ENCODE results near the gene STX4.

The STX4 gene

DNA sequence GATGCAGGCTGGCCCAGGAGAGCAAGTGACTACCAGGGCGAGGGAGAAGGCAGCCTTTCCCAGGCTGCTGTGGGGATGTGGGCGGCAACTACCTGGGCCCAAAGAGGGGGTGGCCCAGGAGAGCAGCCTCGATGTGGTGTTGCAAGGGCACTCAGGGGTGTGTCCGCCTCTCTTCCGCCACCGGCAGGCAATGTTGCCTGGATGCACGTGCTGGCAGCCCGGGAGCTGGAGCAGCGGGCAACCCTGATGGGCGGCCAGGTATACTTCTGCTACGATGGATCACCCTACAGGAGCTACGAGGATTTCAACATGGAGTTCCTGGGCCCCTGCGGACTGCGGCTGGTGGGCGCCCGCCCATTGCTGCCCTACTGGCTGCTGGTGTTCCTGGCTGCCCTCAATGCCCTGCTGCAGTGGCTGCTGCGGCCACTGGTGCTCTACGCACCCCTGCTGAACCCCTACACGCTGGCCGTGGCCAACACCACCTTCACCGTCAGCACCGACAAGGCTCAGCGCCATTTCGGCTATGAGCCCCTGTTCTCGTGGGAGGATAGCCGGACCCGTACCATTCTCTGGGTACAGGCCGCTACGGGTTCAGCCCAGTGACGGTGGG is 45.7 kb upstream of the STX4 start:
- TF ChIP-seq, protein P1, sequence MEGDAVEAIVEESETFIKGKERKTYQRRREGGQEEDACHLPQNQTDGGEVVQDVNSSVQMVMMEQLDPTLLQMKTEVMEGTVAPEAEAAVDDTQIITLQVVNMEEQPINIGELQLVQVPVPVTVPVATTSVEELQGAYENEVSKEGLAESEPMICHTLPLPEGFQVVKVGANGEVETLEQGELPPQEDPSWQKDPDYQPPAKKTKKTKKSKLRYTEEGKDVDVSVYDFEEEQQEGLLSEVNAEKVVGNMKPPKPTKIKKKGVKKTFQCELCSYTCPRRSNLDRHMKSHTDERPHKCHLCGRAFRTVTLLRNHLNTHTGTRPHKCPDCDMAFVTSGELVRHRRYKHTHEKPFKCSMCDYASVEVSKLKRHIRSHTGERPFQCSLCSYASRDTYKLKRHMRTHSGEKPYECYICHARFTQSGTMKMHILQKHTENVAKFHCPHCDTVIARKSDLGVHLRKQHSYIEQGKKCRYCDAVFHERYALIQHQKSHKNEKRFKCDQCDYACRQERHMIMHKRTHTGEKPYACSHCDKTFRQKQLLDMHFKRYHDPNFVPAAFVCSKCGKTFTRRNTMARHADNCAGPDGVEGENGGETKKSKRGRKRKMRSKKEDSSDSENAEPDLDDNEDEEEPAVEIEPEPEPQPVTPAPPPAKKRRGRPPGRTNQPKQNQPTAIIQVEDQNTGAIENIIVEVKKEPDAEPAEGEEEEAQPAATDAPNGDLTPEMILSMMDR (IDR thresholded peaks at IDR 0.05; ENCODE audit: low read depth, low read length), result no peak
- DNase-seq (ENCODE audit: extremely low read depth, low read depth), result no peak

DNA sequence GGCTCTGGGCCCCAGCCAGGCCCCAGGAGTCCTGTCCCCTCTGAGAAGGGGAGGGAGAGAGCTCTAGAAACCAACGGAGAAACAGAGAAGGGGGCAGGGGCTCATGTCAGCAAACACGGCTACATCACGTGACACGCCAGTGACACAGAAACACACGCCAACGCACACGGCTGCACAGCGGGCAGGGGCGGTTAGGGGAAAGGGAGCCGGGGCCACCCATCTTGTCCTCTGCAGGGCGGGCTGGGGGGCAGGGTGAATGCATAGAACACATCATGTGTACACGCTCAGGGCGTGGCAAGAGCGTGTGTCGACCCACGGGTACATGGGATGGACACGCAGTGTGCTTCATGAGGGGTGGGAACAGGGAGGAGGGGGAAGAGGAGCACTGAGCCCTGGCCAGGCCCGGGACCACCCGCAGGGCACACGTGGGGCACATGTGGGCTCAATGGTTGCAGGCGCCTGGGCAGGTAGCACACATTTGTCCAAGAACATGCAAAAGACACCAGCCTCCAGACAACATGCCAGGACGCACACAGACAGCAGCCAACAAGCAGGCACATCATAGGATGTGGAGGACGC is 43.8 kb upstream of the STX4 start:
- DNase-seq (ENCODE audit: extremely low read depth, low read depth), result no peak
- TF ChIP-seq, protein P1 (IDR thresholded peaks at IDR 0.05; ENCODE audit: low read depth, low read length), result no peak

DNA sequence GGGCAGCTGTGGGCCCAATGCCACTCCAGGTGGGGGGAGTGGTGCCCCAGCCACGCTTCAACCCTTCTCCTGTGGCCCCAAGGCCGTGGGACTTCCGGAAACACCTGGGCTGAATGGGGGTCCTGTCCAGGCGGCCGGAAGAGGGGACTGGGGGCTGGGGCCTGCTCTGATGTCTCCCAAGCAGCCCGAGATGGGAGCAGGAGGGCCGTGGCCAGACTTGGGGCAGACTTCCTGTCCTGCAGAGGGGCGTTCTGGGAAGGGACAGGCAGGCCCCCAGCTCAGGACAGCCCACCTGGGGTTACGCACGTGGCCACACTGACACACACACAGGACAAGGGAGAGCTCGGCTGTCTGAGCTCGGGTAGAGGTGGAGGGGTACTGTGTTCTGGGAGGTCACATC is 43.3 kb upstream of the STX4 start:
- TF ChIP-seq, protein P1 (IDR thresholded peaks at IDR 0.05; ENCODE audit: low read depth, low read length), result no peak
- DNase-seq (ENCODE audit: extremely low read depth, low read depth), result no peak

DNA sequence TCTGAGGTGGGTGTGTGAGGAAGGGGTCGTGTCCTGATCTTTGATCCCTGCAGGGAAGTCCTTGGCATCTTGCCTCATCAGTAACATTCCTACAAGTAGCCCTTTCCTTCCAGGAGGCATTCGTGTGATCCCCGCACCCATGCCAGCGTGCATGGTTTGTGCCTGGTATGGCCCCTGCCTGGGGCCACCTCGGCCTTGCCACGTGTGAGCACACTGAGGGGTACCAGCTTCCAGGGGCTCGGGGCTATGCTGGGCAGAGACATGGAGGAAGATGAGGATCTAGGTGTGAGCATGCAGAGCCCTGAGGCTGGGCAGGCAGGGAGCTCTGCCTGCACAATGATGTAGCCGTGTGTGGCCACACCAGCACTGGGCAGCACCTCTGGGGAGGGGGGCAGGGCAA is 42.3 kb upstream of the STX4 start:
- no peak for DNase-seq (ENCODE audit: extremely low read depth, low read depth)
- TF ChIP-seq, protein P1 (IDR thresholded peaks at IDR 0.05; ENCODE audit: low read depth, low read length), result no peak

DNA sequence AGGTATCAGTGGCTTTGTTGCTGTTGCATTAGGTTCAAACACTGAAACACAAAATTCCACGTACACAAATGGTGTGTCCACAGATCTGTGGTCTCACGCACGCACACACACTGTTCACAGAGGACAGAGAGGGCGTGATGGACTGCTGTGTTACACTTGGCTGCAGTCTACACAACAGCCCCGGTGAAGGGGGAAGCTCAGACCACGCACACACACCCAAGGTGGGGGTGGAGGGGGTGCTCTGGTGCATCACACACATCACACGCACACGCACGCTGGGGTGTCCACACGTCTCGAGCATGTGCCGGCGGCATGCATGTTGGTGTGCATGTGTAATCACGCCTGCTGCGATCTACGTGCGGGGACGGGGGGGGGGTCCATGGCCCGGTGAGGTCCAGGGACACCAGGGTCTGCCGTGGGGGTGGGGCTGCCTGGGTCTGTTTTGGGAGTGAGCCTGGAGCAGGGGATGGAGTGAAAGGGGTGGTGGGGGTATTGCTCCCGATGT is 41.0 kb upstream of the STX4 start:
- TF ChIP-seq, protein P1 (IDR thresholded peaks at IDR 0.05; ENCODE audit: low read depth, low read length), result no peak
- no peak for DNase-seq (ENCODE audit: extremely low read depth, low read depth)

DNA sequence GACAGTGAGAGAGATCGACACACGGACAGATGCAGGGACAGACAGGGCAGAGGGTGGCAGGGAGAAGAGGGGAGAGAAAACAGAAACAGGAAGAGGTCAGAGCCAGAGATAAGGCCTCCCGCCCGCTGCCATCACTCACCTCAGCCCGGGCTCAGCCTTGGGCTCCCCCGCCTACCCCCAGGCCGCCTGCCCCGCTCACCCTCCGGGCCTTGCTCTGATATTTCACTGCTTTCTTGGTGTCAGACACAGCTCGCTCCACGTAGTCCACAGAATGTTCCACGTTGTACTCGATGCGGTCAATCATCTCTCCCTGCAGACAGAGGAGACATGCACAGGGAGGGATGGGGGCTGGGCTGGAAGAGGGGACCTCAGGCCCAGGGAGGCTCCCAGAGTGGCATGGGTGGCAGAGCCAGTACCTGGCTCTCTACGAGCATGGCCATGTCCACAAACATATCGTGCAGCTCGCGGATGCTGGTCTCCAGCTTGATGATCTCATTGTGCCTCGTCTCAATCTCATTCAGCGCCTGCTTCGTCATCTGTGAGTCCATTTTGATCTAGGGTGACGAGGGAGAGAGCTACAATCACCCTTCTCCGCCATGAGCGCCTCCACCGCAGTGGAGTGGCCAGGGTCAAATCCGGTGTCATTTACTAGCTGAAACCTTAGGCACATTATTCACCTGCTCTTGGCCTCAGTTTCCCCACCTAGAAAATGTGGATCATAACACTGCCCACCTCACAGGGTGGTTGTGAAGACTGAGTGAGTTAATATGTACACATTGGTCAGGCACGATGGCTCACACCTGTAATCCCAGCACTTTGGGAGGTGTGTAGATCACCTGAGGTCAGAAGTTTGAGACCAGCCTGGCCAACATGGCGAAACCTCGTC is 40.2 kb upstream of the STX4 start:
- DNase-seq (ENCODE audit: extremely low read depth, low read depth), result no peak
- TF ChIP-seq, protein P1 (IDR thresholded peaks at IDR 0.05; ENCODE audit: low read depth, low read length), result no peak

DNA sequence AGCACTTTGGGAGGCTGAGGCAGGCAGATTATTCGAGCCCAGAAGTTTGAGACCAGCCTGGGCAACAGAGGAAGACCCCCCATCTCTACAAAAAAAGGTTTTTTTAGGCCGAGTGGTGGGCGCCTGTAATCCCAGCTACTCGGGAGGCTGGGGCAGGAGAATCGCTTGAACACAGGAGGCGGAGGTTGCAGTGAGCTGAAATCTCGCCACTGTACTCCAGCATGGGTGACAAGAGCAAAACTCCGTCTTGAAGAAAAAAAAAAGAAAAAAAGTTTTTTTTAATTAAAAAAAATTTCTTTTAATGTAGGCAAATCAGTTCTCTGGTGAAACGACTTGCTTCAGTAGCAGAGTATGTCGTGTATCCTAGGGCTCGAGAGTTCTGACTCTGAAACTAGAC is 37.4 kb upstream of the STX4 start:
- TF ChIP-seq, protein P1 (IDR thresholded peaks at IDR 0.05; ENCODE audit: low read depth, low read length), result no peak
- DNase-seq (ENCODE audit: extremely low read depth, low read depth), result no peak

Data from AG09319 (cell line).